ENCODE results near the gene PSEN1. TPM values are rescaled to one million over a fixed set of nuclear protein-coding genes. Genes with fewer than 3 reads are reported as not detected.
A peak's percentile ranks its signal among the peaks of the same experiment; 100 is the strongest.

Gene PSEN1
- total RNA-seq, 1 experiment from 2014 or later: 68.3 TPM

GRCh38 chr14:73236157-73236556 is 99.8 kb downstream of the PSEN1 start:
- TF ChIP-seq CTCF (IDR thresholded peaks at IDR 0.05; ENCODE audit: unreplicated experiment): no peak
- CTCF ChIA-PET: no interaction called here
- Mint-ChIP-seq H3K36me3 (ENCODE audit: insufficient read depth, unreplicated experiment) (no peaks in the 10 kb centered on the region), H3K27me3 (ENCODE audit: unreplicated experiment) (peaks cover 84% of the 10 kb centered on the region), H3K4me1 (ENCODE audit: low read depth, unreplicated experiment) (peaks cover 41% of the 10 kb centered on the region), H3K27ac (ENCODE audit: unreplicated experiment) (no peak overlapping the region), H3K4me3 (ENCODE audit: low read depth, unreplicated experiment) (no peak overlapping the region), H3K9me3 (ENCODE audit: low read depth, unreplicated experiment) (no peaks in the 10 kb centered on the region)
- intact Hi-C loops (cut with micrococcal nuclease; ENCODE audit: unreplicated experiment): no loop called here
- BruUV-seq (replicated peaks): no TSS peak
- no peak for DNase-seq

DNA sequence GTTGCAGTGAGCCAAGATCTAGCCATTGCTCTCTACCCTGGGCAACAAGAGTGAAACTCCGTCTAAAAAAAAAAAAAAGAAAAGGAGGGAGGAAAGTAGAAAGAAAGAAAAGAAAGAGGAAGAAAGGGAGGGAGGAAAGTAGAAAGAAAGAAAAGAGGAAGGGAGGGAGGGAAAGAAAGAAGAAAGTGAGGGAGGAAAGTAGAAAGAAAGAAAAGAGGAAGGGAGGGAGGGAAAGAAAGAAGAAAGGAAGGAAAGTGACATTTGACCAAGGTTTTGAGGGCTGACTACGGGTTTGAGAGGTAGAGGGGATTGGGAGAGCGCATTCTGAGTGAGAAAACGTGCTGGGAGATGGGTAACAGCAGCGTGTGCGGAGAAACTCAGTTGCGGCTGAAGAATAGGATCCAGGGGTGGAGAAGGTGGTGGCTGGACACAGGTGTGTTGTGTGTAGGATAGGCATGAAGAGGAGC is 100.5 kb downstream of the PSEN1 start:
- peaks cover 41% of the 10 kb centered on the region for H3K4me1 Mint-ChIP-seq (ENCODE audit: low read depth, unreplicated experiment)
- intact Hi-C loops (cut with micrococcal nuclease; ENCODE audit: unreplicated experiment): no loop called here

DNA sequence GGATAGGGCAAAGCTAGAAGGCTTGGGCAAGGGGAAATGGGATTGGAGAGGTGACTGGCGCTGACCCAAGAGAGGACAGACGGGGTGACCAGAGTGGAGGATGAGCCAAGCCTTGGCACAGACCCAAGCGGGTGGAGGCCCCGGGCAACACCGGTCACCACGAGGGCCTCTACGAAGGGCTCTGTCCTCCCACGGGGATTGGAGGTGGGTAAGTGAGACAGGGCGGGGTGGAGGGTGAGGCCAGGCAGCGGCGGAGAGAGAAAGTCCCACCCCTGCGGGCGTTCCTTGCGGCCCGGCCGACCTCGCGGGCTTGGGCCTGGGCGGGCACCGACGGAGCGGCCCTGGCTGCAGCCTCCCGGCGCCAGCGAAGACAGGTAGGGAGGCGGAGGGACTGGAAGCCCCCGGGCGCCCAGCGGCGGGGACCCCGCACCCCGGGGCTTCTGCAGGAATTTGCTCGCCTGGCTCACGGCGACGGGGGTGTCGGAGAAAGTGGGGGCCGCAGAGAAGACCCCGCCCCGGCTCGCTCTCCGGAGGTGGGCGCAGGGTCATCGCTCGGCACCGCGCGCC is 101.0 kb downstream of the PSEN1 start, which contains the start of gene PAPLN:
PAPLN (plus strand) TSS at position 288 of the 567 bp plus-strand sequence. CDS start 2,273 bp downstream, outside the sequence.
- peak; percentile 24 for DNase-seq
- intact Hi-C loops (cut with micrococcal nuclease; ENCODE audit: unreplicated experiment): no loop called here
- no peaks in the 10 kb centered on the region for H3K36me3 Mint-ChIP-seq (ENCODE audit: insufficient read depth, unreplicated experiment)
- TF ChIP-seq CTCF (IDR thresholded peaks at IDR 0.05; ENCODE audit: unreplicated experiment): no peak
- peak within 1 kb of the TSS; percentile 60 for H3K4me3 Mint-ChIP-seq (ENCODE audit: low read depth, unreplicated experiment)
- CTCF ChIA-PET: no interaction called here
- no peak within 1 kb of the TSS for H3K27ac Mint-ChIP-seq (ENCODE audit: unreplicated experiment)
- H3K9me3 Mint-ChIP-seq (ENCODE audit: low read depth, unreplicated experiment): no peaks in the 10 kb centered on the region
- H3K27me3 Mint-ChIP-seq (ENCODE audit: unreplicated experiment): peaks cover 92% of the 10 kb centered on the region
- peaks cover 41% of the 10 kb centered on the region for H3K4me1 Mint-ChIP-seq (ENCODE audit: low read depth, unreplicated experiment)
- no TSS peak for BruUV-seq (replicated peaks)

More for the DNA sequence above, 100.5 kb downstream of the PSEN1 start:
- Mint-ChIP-seq H3K36me3 (ENCODE audit: insufficient read depth, unreplicated experiment) (no peaks in the 10 kb centered on the region), H3K27me3 (ENCODE audit: unreplicated experiment) (peaks cover 91% of the 10 kb centered on the region), H3K27ac (ENCODE audit: unreplicated experiment) (no peak overlapping the region), H3K9me3 (ENCODE audit: low read depth, unreplicated experiment) (no peaks in the 10 kb centered on the region), H3K4me3 (ENCODE audit: low read depth, unreplicated experiment) (peak overlapping the region; percentile 60)
- TF ChIP-seq CTCF (IDR thresholded peaks at IDR 0.05; ENCODE audit: unreplicated experiment): no peak
- no TSS peak for BruUV-seq (replicated peaks)
- no peak for DNase-seq
- CTCF ChIA-PET: no interaction called here

GRCh38 chr14:73237786-73238423 is 101.6 kb downstream of the PSEN1 start:
- CTCF ChIA-PET: interaction anchor here (1.2 kb wide), 1 partner anchor 58 kb away, joined by 4 read pairs; no protein-coding TSS in a partner anchor
- peaks cover 92% of the 10 kb centered on the region for H3K27me3 Mint-ChIP-seq (ENCODE audit: unreplicated experiment)

More at GRCh38 chr14:73237786-73238423, 101.6 kb downstream of the PSEN1 start:
- H3K9me3 Mint-ChIP-seq (ENCODE audit: low read depth, unreplicated experiment): no peaks in the 10 kb centered on the region
- no TSS peak for BruUV-seq (replicated peaks)
- H3K4me1 Mint-ChIP-seq (ENCODE audit: low read depth, unreplicated experiment): peaks cover 41% of the 10 kb centered on the region
- no peak for TF ChIP-seq CTCF (IDR thresholded peaks at IDR 0.05; ENCODE audit: unreplicated experiment)
- DNase-seq: peak; percentile 24
- no peaks in the 10 kb centered on the region for H3K36me3 Mint-ChIP-seq (ENCODE audit: insufficient read depth, unreplicated experiment)
- intact Hi-C loops (cut with micrococcal nuclease; ENCODE audit: unreplicated experiment): no loop called here
- no peak overlapping the region for H3K27ac Mint-ChIP-seq (ENCODE audit: unreplicated experiment)
- peak overlapping the region; percentile 60 for H3K4me3 Mint-ChIP-seq (ENCODE audit: low read depth, unreplicated experiment)

Measured in Calu3 (cell line).